DMS 273 (cell line): ENCODE data around the gene PAQR9.

Experiments
- DNase-seq: peaks from one replicate; lab custom pipeline; 2025; ENCODE audit not compliant: unreplicated experiment; lab: John Stamatoyannopoulos, UW

The PAQR9 gene

GRCh38 chr3:142925140-142925539 lies 38.3 kb downstream of the PAQR9 start:
- DNase-seq = no peak

- DNase-seq = no peak
Observed at GRCh38 chr3:142923694-142924093, 39.8 kb downstream of the PAQR9 start.

- no peak for DNase-seq
Observed at GRCh38 chr3:142916605-142917004, 46.9 kb downstream of the PAQR9 start.

DNA sequence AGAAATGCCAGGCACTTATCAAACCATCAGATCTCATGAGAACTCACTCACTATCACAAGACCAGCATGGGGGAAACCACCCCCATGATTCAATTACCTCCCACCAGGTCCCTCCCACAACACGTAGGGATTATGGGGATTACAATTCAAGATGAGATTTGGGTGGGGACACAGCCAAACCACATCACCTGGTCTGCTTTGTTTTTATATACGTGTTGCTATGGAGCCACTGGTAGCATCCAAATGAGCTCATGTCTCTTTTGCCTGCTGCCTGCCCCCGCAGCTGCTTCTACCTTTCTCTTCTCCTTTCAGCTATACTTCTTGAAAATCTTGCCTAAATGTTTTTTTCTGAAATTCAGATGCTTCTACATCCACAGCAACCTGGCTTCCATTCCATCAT lies 47.8 kb downstream of the PAQR9 start:
- no peak for DNase-seq

DNA sequence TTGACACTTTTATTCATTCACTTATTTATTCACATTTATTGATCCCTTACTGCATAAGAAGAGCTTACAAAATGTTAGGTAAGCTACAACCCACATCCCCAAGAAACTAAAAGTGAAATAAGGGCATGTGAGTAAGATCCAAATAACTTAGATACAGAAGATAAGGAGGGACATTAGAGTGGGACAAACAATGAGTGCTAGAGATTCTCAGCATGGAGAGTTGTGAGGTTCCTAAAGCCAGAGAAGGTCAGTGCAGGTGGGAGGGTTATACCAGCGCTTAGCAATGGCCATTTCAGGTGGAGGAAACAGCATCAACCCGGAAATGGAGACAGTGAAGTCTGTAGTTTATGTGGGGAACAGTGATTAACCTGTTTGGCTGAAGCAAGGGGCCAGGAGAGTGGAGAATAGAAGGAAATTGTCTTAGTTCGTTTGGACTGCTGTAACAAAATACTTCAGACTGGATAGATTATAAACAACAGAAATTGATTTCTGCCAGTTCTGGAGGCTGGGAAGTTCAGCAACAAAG lies 49.1 kb downstream of the PAQR9 start:
- DNase-seq = no peak

DNA sequence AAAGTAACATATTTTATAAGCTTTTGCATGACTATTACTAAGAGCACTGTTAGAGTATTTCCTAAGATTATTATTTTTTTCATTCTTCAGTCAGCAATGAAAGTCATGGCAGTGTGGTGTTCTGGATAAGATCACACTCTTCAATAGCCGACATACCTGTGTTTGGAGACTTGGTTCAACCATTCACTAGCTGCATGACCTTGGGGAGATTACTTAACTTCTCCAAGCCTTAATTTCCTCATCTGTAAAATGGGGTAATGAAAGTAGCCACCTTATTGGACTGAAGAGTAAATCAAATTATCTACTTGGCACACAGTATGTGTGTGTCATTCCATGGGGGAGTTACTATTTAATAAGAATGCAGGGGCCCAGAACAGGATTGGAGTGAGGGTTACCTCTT lies 50.0 kb downstream of the PAQR9 start:
- no peak for DNase-seq

GRCh38 chr3:142912402-142913172 lies 50.9 kb downstream of the PAQR9 start:
- no peak for DNase-seq
